Astrocyte of the spinal cord (primary cell): ENCODE data around the gene ERC1.

ENCODE experiments used
- DNase-seq: peaks from one replicate; pipeline ENCODE4 v3.0.0; 2011; ENCODE audit warnings: low read depth, low spot score
- H3K4me3 ChIP-seq: 2 replicates; pipeline ENCODE4 v1.5.1; 2011; ENCODE audit warnings: low read depth, mild to moderate bottlenecking, low read length, moderate library complexity
- CTCF ChIP-seq: IDR thresholded peaks from 2 replicates; pipeline ENCODE4 v1.5.1; 2012; ENCODE audit warnings: low read depth, mild to moderate bottlenecking, low read length, inconsistent platforms
- in situ Hi-C: cut with HindIII; loops from 2 replicates; pipeline ENCODE4 v1.10.0; 2017; ENCODE audit warnings: low sequenced_read_pairs

Gene ERC1

DNA sequence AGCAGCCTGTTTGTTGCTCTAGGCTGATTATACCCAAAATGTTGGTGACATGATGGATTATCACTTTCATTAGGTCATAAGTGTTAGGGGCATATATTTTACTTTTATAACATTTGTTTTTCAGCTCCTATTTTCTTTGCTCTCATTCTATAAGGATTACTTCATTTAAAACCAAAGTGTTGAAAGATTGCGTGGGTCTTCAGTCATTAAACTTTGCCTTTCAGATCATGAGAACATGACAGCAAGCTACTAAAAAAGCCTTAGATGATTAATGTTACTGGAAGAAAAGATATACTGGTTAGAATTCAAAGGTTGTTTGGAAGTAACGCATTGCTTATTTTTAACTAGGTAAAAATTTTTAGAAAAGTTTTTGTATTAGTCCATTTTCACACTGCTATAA is 156.8 kb downstream of the ERC1 start:
- no peak overlapping the region for H3K4me3 ChIP-seq
- no peak for TF ChIP-seq CTCF
- in situ Hi-C loops: no loop called here
- no peak for DNase-seq

DNA sequence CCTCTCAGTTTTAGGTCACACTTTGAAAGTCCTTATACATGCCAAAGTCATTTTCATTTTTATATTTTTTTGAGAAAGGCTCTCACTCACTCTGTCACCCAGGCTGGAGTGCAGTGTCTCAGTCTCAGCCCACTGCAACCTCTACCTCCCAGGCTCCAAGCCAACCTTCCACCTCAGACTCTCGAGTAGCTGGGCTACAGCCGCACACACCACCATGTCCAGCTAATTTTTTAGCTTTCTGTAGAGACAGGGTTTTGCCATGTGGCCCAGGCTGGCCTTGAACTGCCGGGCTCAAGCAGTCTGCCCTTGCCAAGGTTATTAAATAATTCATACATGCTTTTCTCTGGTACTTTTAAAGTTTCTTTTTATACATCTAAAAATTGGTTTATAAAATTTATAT is 166.0 kb downstream of the ERC1 start:
- no peak overlapping the region for H3K4me3 ChIP-seq
- no peak for DNase-seq
- in situ Hi-C loops: no loop called here
- TF ChIP-seq CTCF: no peak

GRCh38 chr12:1161197-1161596 is 170.2 kb downstream of the ERC1 start:
- TF ChIP-seq CTCF: no peak
- no peak for DNase-seq
- no peak overlapping the region for H3K4me3 ChIP-seq
- in situ Hi-C loops: no loop called here

DNA sequence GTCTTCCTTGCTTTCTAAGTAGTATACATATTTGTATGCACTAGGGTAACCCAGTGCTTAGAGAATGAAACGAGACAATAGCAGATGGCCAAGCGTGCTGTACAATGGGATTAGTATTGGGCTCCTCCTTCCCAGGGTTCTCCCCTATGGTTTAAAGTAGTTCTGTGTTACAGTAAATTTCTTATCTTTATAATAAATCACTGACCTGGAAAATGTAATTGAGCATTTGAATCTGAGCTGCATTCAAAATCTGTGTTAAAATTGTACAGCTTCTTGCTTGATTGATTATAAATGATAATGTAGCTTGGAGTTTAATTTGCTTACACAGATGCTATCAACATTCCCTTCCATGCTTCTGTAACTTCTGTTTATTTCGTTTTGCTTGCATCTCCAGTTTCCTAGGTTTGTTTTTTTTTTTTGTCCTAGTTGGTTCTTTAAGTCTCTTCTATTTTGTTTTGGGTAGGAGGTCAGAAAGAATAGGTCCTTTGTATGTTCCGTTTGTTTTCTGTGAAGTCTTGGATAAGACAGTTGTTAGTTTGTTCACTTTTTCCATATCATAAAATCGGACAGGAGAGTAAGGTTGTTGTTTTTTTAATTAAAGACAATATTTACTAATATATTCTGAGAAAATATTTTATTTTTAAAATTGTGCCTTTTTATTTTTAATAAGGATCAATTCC is 171.2 kb downstream of the ERC1 start:
- in situ Hi-C loops: no loop called here

DNA sequence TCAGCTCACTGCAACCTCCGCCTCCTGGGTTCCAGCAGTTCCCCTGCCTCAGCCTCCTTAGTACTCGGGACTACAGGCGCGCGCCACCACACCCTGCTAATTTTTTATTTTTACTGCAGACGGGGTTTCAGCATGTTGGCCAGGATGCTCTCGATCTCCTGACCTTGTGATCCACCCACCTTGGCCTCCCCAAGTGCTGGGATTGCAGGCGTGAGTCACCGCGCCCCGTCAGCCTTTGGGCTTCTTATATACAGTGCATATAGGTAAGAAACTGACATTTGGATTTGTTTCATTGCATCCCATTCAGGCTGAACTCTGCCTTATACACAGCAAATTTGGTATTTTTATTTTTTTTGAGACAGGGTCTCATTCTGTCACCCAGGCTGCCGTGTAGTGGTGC is 176.8 kb downstream of the ERC1 start:
- in situ Hi-C loops: no loop called here
- TF ChIP-seq CTCF: no peak
- no peak for DNase-seq
- H3K4me3 ChIP-seq: no peak overlapping the region

More for the DNA sequence above, 171.2 kb downstream of the ERC1 start:
- no peak for TF ChIP-seq CTCF
- no peak for DNase-seq
- H3K4me3 ChIP-seq: no peak overlapping the region

DNA sequence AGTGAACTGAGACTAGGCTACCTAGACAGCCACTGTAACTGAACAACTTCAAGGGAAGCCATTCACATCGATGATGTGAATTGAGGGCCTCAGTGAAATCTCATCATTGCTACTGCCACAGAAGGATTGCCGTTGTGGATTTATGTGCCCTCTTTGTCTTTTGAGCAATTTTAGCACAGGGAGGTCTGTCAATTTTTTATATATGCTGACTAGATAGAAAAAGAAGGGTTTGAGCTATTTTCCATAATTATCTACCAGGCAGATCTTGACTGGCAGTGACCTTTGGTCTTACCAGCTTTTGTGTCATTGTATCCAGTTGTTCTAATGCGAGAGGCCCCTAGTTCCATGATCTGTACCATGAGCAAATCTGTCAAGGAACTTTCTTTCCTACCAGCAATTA is 179.4 kb downstream of the ERC1 start:
- no peak for TF ChIP-seq CTCF
- DNase-seq: no peak
- no peak overlapping the region for H3K4me3 ChIP-seq
- in situ Hi-C loops: no loop called here
